HepG2 (cell line): ENCODE results near the gene TRERF1.

Experiments
- ATF2 ChIP-seq: sonication (generic); formaldehyde crosslinking; IDR thresholded peaks from 2 replicates; pipeline ENCODE4 v1.4.0; 2020; ENCODE audit warnings: missing genetic modification reagents
- ATF3 ChIP-seq: sonication (generic); formaldehyde crosslinking; IDR thresholded peaks from 2 replicates; pipeline ENCODE4 v1.4.0; 2020; ENCODE audit warnings: missing genetic modification reagents
- CBX2 ChIP-seq, 2 experiments: fragments of 200-600 bp in 1 of 2; sonication (generic); formaldehyde crosslinking in 1 of 2; IDR thresholded peaks; 2 replicates each; pipeline versions ENCODE4 v1.7.0 to v1.8.1; 2018 to 2022; ENCODE audit warnings: low read depth in 2 of 2, low read length in 1 of 2, mild to moderate bottlenecking in 1 of 2, missing genetic modification reagents in 1 of 2
- CREB1 ChIP-seq, 2 experiments: fragments of 450-650 bp in 1 of 2; IDR thresholded peaks; 2 replicates each; pipeline ENCODE4 v1.6.1; 2016 to 2017; ENCODE audit warnings: control low read depth in 1 of 2, mild to moderate bottlenecking in 1 of 2, missing compliant biosample characterization in 1 of 2, missing genetic modification characterization in 1 of 2
- CTCF ChIP-seq: sonication (generic); formaldehyde crosslinking; IDR thresholded peaks from 2 replicates; pipeline ENCODE4 v1.5.0; 2020; ENCODE audit warnings: mild to moderate bottlenecking, missing genetic modification reagents, moderate library complexity
- E2F1 ChIP-seq: sonication (generic); formaldehyde crosslinking; IDR thresholded peaks from 2 replicates; pipeline ENCODE4 v1.5.0; 2020; ENCODE audit warnings: missing genetic modification reagents
- EHMT2 ChIP-seq: fragments of 200-600 bp; sonication (generic); IDR thresholded peaks from 2 replicates; pipeline ENCODE4 v1.7.0; 2017; ENCODE audit warnings: antibody characterized with exemption, low read depth, low read length, borderline replicate concordance
- MAFG ChIP-seq: sonication (generic); formaldehyde crosslinking; IDR thresholded peaks from 2 replicates; pipeline ENCODE4 v1.5.1; 2020; ENCODE audit warnings: mild to moderate bottlenecking, missing genetic modification reagents
- MIER3 ChIP-seq: IDR thresholded peaks from 2 replicates; pipeline ENCODE4 v1.6.1; 2016; ENCODE audit warnings: missing compliant biosample characterization, borderline replicate concordance
- RAD51 ChIP-seq: fragments of 450-650 bp; IDR thresholded peaks from 2 replicates; pipeline ENCODE4 v1.6.1; 2016; ENCODE audit warnings: borderline replicate concordance
- SRY ChIP-seq: sonication (generic); formaldehyde crosslinking; IDR thresholded peaks from 2 replicates; pipeline ENCODE4 v1.8.0; 2022; ENCODE audit warnings: mild to moderate bottlenecking, missing genetic modification reagents
- ZNF225 ChIP-seq: sonication (generic); formaldehyde crosslinking; IDR thresholded peaks from 2 replicates; pipeline ENCODE4 v1.4.0; 2020; ENCODE audit warnings: mild to moderate bottlenecking, missing genetic modification reagents
- ZNF589 ChIP-seq: sonication (generic); formaldehyde crosslinking; conservative IDR thresholded peaks from 2 replicates; pipeline ENCODE4 v1.8.0; 2022; ENCODE audit warnings: mild to moderate bottlenecking, moderate library complexity, missing genetic modification reagents
- ZNF776 ChIP-seq: sonication (generic); formaldehyde crosslinking; IDR thresholded peaks from 2 replicates; pipeline ENCODE4 v1.4.0; 2020; ENCODE audit warnings: mild to moderate bottlenecking, missing genetic modification reagents

- TF ChIP-seq RAD51 (no peak), MAFG (CRISPR knock-in tag) (no peak), ZNF589 (CRISPR knock-in tag) (no peak), ATF3 (no peak), EHMT2 (no peak), CREB1 (IDR thresholded peaks at IDR 0.05) (no peak), CREB1 (CRISPR knock-in tag; IDR thresholded peaks at IDR 0.05) (no peak), E2F1 (CRISPR knock-in tag) (no peak), ZNF776 (no peak), MIER3 (CRISPR knock-in tag) (no peak), CTCF (CRISPR knock-in tag) (no peak), ATF2 (CRISPR knock-in tag) (no peak), CBX2 (IDR thresholded peaks at IDR 0.05; ENCODE audit: low read depth, low read length) (no peak), CBX2 (CRISPR knock-in tag; IDR thresholded peaks at IDR 0.05; ENCODE audit: low read depth) (no peak), ZNF225 (CRISPR knock-in tag) (no peak), SRY (CRISPR knock-in tag) (no peak)
Measured at GRCh38 chr6:42383421-42384205, 68.1 kb downstream of the TRERF1 start.
